ENCODE results near the gene PRKX.
"Not testable (repeated sequence)": the region's sequence is repeated elsewhere in the genome, so short reads cannot be mapped to it uniquely, and the experiment has no call there.

DNA sequence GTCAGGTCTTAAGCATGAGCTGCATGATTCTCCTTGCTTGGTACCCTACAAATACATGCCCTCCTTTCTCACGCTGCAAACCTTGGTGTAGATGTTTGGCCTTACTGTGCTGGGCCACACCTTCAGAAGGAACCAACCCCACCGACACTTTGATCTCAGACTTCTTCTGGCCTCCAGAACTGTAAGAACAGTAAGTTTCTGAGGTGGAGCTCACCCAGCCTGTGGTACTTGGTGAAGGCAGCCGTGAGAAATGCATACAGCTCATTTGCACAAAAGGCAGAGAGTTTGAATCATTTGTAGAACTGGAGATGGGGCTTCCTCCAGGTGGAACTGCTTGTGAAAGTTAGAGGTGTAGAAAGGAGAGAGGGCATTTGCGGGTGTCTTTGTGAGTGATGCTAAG lies 21.0 kb upstream of the PRKX start:
- TF ChIP-seq, protein P1, sequence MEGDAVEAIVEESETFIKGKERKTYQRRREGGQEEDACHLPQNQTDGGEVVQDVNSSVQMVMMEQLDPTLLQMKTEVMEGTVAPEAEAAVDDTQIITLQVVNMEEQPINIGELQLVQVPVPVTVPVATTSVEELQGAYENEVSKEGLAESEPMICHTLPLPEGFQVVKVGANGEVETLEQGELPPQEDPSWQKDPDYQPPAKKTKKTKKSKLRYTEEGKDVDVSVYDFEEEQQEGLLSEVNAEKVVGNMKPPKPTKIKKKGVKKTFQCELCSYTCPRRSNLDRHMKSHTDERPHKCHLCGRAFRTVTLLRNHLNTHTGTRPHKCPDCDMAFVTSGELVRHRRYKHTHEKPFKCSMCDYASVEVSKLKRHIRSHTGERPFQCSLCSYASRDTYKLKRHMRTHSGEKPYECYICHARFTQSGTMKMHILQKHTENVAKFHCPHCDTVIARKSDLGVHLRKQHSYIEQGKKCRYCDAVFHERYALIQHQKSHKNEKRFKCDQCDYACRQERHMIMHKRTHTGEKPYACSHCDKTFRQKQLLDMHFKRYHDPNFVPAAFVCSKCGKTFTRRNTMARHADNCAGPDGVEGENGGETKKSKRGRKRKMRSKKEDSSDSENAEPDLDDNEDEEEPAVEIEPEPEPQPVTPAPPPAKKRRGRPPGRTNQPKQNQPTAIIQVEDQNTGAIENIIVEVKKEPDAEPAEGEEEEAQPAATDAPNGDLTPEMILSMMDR (conservative IDR thresholded peaks at IDR 0.05) = not testable (repeated sequence)
- not testable (repeated sequence) for TF ChIP-seq ZFX (IDR thresholded peaks at IDR 0.05)

All from C4-2B (cell line).